Lower leg skin (tissue), 3 donors: Measurements from ENCODE around the gene RBM33.

Source experiments
- CTCF ChIP-seq, 3 donors: fragments of 450-650 bp; IDR thresholded peaks; one replicate each; pipeline ENCODE4 v1.5.1; 2016; ENCODE audit warnings: antibody characterized with exemption in 3 of 3, mild to moderate bottlenecking in 3 of 3, moderate library complexity in 2 of 3
- POLR2A ChIP-seq, 2 donors: fragments of 450-650 bp; IDR thresholded peaks; one replicate each; pipeline ENCODE4 v1.6.1; 2016 to 2017; ENCODE audit warnings: antibody characterized with exemption in 2 of 2, mild to moderate bottlenecking in 1 of 2, moderate library complexity in 1 of 2

GRCh38 chr7:155682484-155682883 lies 38.0 kb downstream of the RBM33 start:
- no peak for TF ChIP-seq CTCF (IDR thresholded peaks at IDR 0.05)
- TF ChIP-seq POLR2A (IDR thresholded peaks at IDR 0.05), result no peak
